ENCODE results near the gene SLX4.

The SLX4 gene

GRCh38 chr16:3645504-3646347 lies 34.3 kb upstream of the SLX4 start:
- DNase-seq (ENCODE audit: insufficient read length, low spot score) (no peak), FAIRE-seq (no peak)
- no peak for TF ChIP-seq CTCF (IDR thresholded peaks at IDR 0.05; ENCODE audit: insufficient read depth, missing control alignments)

GRCh38 chr16:3645108-3645503 lies 33.7 kb upstream of the SLX4 start:
- TF ChIP-seq CTCF (IDR thresholded peaks at IDR 0.05; ENCODE audit: insufficient read depth, missing control alignments) = no peak
- no peak for FAIRE-seq

GRCh38 chr16:3643095-3643730 lies 31.8 kb upstream of the SLX4 start:
- FAIRE-seq (no peak), DNase-seq (ENCODE audit: insufficient read length, low spot score) (no peak)
- no peak for TF ChIP-seq CTCF (IDR thresholded peaks at IDR 0.05; ENCODE audit: insufficient read depth, missing control alignments)

More at GRCh38 chr16:3645108-3645503, 33.7 kb upstream of the SLX4 start:
- no peak for DNase-seq (ENCODE audit: insufficient read length, low spot score)

- FAIRE-seq = no peak
- no peak for TF ChIP-seq CTCF (IDR thresholded peaks at IDR 0.05; ENCODE audit: insufficient read depth, missing control alignments)
- DNase-seq (ENCODE audit: insufficient read length, low spot score) = no peak
These were observed 31.1 kb upstream of the SLX4 start for GRCh38 chr16:3642397-3643094.

- DNase-seq (ENCODE audit: insufficient read length, low spot score) (no peak), FAIRE-seq (no peak)
- no peak for TF ChIP-seq CTCF (IDR thresholded peaks at IDR 0.05; ENCODE audit: insufficient read depth, missing control alignments)
These were observed 30.5 kb upstream of the SLX4 start for GRCh38 chr16:3641801-3642396.

- DNase-seq (ENCODE audit: insufficient read length, low spot score) = no peak
These were observed 29.5 kb upstream of the SLX4 start for GRCh38 chr16:3640632-3641501.

More at GRCh38 chr16:3640632-3641501, 29.5 kb upstream of the SLX4 start:
- no peak for TF ChIP-seq CTCF (IDR thresholded peaks at IDR 0.05; ENCODE audit: insufficient read depth, missing control alignments)
- no peak for FAIRE-seq
